ENCODE measurements around the gene MAP1LC3A. TPM values are rescaled to one million over a fixed set of nuclear protein-coding genes. Genes with fewer than 3 reads are reported as not detected.

Gene MAP1LC3A
- total and polyA plus RNA-seq, 12 donors = 61.5 to 137 (median 74.6) TPM

DNA sequence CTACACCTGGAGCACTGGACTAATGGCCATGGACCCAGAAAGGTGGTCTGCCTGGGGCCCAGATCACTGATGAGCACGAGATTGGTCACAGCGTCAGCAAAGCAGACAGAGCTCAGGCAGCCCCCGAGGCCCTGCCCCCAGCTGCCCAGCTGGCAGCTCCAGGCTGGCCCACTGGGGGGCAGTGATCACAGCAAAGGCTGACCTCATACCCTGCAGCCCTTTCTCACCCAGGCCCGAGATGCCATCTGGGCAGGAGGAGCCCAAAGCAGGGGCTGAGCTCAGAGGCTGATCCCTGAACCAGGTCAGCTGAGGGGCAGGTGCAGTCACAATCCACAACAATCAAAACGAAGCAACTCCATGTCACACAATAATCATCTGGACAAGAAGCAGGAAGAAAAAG, 4.1 kb downstream of the MAP1LC3A start:
- no peaks in the 10 kb centered on the region for H3K9me3 ChIP-seq
- H3K27ac ChIP-seq = no peak overlapping the region
- peaks cover 0 to 28% (median 0%) of the 10 kb centered on the region in 9 donors for H3K36me3 ChIP-seq
- TF ChIP-seq, protein P1, sequence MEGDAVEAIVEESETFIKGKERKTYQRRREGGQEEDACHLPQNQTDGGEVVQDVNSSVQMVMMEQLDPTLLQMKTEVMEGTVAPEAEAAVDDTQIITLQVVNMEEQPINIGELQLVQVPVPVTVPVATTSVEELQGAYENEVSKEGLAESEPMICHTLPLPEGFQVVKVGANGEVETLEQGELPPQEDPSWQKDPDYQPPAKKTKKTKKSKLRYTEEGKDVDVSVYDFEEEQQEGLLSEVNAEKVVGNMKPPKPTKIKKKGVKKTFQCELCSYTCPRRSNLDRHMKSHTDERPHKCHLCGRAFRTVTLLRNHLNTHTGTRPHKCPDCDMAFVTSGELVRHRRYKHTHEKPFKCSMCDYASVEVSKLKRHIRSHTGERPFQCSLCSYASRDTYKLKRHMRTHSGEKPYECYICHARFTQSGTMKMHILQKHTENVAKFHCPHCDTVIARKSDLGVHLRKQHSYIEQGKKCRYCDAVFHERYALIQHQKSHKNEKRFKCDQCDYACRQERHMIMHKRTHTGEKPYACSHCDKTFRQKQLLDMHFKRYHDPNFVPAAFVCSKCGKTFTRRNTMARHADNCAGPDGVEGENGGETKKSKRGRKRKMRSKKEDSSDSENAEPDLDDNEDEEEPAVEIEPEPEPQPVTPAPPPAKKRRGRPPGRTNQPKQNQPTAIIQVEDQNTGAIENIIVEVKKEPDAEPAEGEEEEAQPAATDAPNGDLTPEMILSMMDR (IDR thresholded peaks at IDR 0.05) = peak in 8 of 9 donors; percentile 15 to 50 (median 36)
- no peaks in the 10 kb centered on the region for H3K27me3 ChIP-seq
- 60 to 71% methylated on average over 5 of the region's 5 CpGs for WGBS, 2 donors
- ATAC-seq = no peak
- H3K4me1 ChIP-seq = peaks cover 0 to 22% (median 18%) of the 10 kb centered on the region in 9 donors
- DNase-seq = no peak
- intact Hi-C loops (cut with DNase I) = no loop called here
- no peak overlapping the region for H3K4me3 ChIP-seq

DNA sequence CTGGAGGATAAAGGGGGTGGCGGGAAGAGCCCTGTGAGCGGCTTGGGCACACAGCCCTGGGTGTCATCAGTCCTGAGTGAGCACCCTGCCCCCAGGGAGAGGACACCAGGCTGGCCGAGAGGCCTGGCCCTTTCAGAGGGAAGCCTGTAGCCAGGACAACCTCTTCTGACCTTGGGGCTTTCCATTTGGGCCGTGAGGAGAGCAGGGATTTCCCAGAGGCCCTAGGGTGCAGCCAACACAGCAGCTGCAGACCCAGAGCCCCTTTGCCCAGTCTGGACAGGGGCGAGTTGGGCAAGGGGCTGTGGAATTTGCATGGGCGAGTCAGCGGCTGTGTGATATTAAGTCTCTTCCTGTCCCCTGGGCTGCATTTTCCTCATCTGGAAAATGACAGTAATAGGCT, 6.3 kb downstream of the MAP1LC3A start:
- 61 to 62% methylated on average over 7 of the region's 7 CpGs for WGBS, 2 donors
- Histone ChIP-seq H3K27me3 (no peaks in the 10 kb centered on the region), H3K9me3 (no peaks in the 10 kb centered on the region), H3K36me3 (peaks cover 0 to 33% (median 4%) of the 10 kb centered on the region in 9 donors), H3K4me3 (no peak overlapping the region), H3K27ac (peak overlapping the region in 5 of 10 donors; percentile 4 to 45 (median 41)), H3K4me1 (peaks cover 0 to 8% (median 4%) of the 10 kb centered on the region in 9 donors)
- TF ChIP-seq, protein P1 (IDR thresholded peaks at IDR 0.05) = no peak
- DNase-seq (no peak), ATAC-seq (peak in 6 of 8 donors; percentile 21 to 52 (median 46))
- intact Hi-C loops (cut with DNase I) = no loop called here

DNA sequence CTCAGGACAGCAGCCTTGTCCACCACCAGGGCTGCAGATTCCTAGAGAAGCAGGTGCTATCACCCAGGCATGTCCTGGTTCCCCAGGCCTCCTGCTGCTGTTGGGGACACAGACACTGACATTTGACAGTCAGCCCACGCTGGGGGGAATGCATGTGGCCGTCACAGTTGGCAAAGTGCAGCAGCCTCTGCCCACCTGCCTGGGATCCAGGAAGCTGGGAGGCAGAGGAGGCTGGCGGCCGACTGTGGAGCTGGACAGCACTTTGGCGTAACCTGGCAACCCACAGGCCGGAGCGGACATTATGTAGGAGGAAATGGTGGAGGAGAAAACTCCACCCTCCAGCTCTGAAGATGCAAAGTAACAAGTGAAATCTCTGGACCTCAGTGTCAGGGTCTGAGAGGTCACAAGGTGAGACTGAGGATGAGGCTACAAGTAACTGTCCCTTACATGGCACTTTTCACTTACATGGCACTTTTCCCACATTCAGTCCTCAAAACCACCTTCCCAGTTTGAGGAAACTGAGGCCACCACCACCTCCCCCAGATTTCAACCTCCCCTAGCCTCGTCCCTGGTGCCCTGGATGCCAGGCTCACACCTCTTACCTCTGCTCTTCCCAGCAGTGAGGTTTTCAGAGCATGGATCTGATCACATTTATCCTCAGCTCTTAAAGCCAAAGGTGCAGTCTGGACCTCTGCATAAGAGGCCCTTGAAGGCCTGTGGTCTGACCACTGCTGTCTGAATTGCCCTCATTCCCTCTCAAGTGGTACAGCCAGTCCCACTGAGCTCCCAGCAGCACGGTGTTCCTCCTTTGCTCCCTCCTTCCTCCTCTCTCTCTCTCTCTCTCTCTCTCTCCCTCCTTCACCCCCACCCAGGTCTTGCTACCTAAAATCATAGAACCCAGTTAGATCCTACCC, 8.7 kb downstream of the MAP1LC3A start:
- H3K4me3 ChIP-seq = no peak overlapping the region
- peaks cover 0 to 16% (median 4%) of the 10 kb centered on the region in 9 donors for H3K4me1 ChIP-seq
- peaks cover 0 to 37% (median 5%) of the 10 kb centered on the region in 9 donors for H3K36me3 ChIP-seq
- intact Hi-C loops (cut with DNase I) = no loop called here
- no peak for DNase-seq
- H3K27ac ChIP-seq = no peak overlapping the region
- WGBS, 2 donors = 87 to 90% methylated on average over 9 of the region's 9 CpGs
- no peak for ATAC-seq
- TF ChIP-seq, protein P1 (IDR thresholded peaks at IDR 0.05) = no peak
- H3K27me3 ChIP-seq = no peaks in the 10 kb centered on the region
- no peaks in the 10 kb centered on the region for H3K9me3 ChIP-seq

DNA sequence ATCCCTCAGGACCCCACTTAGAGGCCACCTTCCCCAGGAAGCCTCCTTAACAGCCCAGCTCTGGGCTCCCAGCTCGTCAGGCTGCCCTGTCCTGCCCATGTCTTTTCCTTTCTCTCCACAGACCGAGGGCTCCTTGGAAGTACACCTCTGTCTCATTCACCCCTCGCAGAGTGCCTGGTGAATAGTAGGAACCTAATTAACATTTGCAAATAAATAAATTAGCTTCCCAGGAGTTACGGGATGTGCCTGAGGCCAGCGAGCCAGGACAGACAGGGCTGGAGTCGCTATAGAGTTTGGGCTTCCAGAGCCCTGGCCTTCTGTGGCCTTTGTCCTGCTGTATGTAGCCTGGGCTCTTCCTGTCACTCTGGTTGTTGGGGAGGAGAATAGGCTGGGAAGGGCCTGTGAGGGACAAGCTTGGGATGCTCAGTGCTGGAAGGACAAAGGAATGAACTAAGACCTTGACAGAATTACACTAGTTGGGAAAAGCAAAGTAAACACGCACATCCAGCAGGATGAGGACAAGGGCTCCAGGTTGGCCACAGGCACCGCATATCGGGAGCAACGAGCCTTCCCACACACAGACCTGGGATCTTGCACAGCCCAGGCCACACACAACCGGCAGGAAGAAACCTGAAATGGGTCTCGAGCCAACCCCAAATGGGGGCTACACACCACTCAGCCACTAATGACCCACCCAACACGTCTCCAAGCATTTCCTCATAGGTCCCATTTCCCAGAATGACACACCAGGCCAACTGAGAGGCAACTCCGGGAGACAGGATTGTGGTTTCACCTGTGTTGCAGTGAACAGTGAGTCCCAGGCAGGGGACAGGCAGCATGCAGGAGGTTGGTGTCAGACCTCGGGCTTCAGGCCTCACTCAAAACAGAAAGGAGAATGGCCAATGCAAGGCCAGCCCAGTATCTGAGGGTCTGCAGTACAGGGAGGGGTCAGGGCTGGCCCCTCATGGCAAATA, 9.7 kb downstream of the MAP1LC3A start:
- no peaks in the 10 kb centered on the region for H3K9me3 ChIP-seq
- H3K4me1 ChIP-seq = peaks cover 0 to 16% (median 4%) of the 10 kb centered on the region in 9 donors
- ATAC-seq = no peak
- H3K4me3 ChIP-seq = no peak overlapping the region
- WGBS, 2 donors = 93 to 95% methylated on average over 15 of the region's 15 CpGs
- peaks cover 0 to 47% (median 5%) of the 10 kb centered on the region in 9 donors for H3K36me3 ChIP-seq
- no peak for DNase-seq
- intact Hi-C loops (cut with DNase I) = no loop called here
- TF ChIP-seq, protein P1 (IDR thresholded peaks at IDR 0.05) = no peak
- no peak overlapping the region for H3K27ac ChIP-seq
- H3K27me3 ChIP-seq = no peaks in the 10 kb centered on the region
